HepG2 (cell line): ENCODE measurements around the gene DCP1B. TPM values are rescaled to one million over a fixed set of nuclear protein-coding genes. Genes with fewer than 3 reads are reported as not detected.

ENCODE experiments used
- ATAC-seq: fragments of 200-7000 bp; cut with Tn5 transposase; 3 replicates; pipeline ENCODE4 v1.9.1; 2020; ENCODE audit warnings: mild to moderate bottlenecking, moderate library complexity
- BruUV-seq: library from RNA; stranded (reverse); fragments of 400-500 nt; replicated peaks from 2 replicates; lab custom pipeline; 2021; lab: Mats Ljungman, UMichigan
- CTCF ChIA-PET: fragments of 300-600 bp; formaldehyde crosslinking; extraction: SDS; loops from one replicate; lab custom pipeline; 2021; ENCODE audit warnings: low total read pairs, inconsistent platforms, low intra/inter-chr PET ratio; lab: Yijun Ruan, JAX
- POLR2A ChIA-PET: fragments of 350-600 bp; sonication (Branson Sonifier 250); formaldehyde crosslinking; loops from one replicate; lab custom pipeline; 2020; ENCODE audit warnings: antibody characterized with exemption, inconsistent platforms; lab: Yijun Ruan, JAX
- DNase-seq: peaks from one replicate; pipeline ENCODE4 v3.0.0-alpha.2; 2015; ENCODE audit warnings: low spot score
- FAIRE-seq: peaks from 3 replicates; lab custom pipeline; 2011; peaks lifted over from hg19 to GRCh38; lab: Jason Lieb, UNC
- H2AFZ ChIP-seq: one replicate; pipeline ENCODE4 v1.6.1; 2011; ENCODE audit warnings: low read length, inconsistent platforms
- H3K27ac ChIP-seq: fragments of 300-600 bp; 3 replicates; pipeline ENCODE4 v1.8.0; 2011; ENCODE audit warnings: mixed run types, mild to moderate bottlenecking, mixed read lengths, low read length, inconsistent platforms; ENCODE audit not compliant: insufficient read depth; ENCODE audit errors: extremely low read length
- H3K27me3 ChIP-seq, 2 experiments: fragments of 200-600 bp in 1 of 2; 2 replicates in 1 of 2; 3 replicates in 1 of 2; pipeline versions ENCODE4 v1.6.0 to v1.8.0; 2011; ENCODE audit warnings: low read length in 2 of 2, mild to moderate bottlenecking in 2 of 2, moderate library complexity in 2 of 2, inconsistent platforms in 1 of 2; ENCODE audit not compliant: insufficient read depth in 2 of 2, control insufficient read depth in 1 of 2
- H3K36me3 ChIP-seq, 2 experiments: fragments of 200-600 bp in 1 of 2; replicated peaks in 1 of 2; 2 replicates in 1 of 2; 3 replicates in 1 of 2; pipeline versions ENCODE4 v1.5.1 to v1.8.0; 2011; ENCODE audit warnings: low read length in 2 of 2, inconsistent platforms in 1 of 2; ENCODE audit not compliant: insufficient read depth in 2 of 2, control insufficient read depth in 1 of 2
- H3K4me1 ChIP-seq: 2 replicates; pipeline ENCODE4 v1.5.1; 2012; ENCODE audit warnings: low read length, inconsistent platforms; ENCODE audit not compliant: insufficient read depth
- H3K4me2 ChIP-seq: 2 replicates; pipeline ENCODE4 v1.6.0; 2011; ENCODE audit warnings: low read depth, low read length, inconsistent platforms
- H3K4me3 ChIP-seq, 3 experiments: fragments of 200-600 bp in 1 of 3; sonication (generic), shearing (Covaris generic) in 1 of 3; replicated peaks in 1 of 3; 2 replicates each; pipeline ENCODE4 v1.5.1; 2011 to 2016; ENCODE audit warnings: low read length in 3 of 3, inconsistent platforms in 2 of 3, low read depth in 2 of 3, mild to moderate bottlenecking in 2 of 3, control low read depth in 1 of 3, mixed read lengths in 1 of 3; ENCODE audit not compliant: insufficient read depth in 1 of 3
- H3K79me2 ChIP-seq: one replicate; pipeline ENCODE4 v1.6.1; 2011; ENCODE audit warnings: low read length, inconsistent platforms; ENCODE audit not compliant: insufficient read depth
- H3K9ac ChIP-seq: 2 replicates; pipeline ENCODE4 v1.6.0; 2011; ENCODE audit warnings: mild to moderate bottlenecking, low read depth, low read length, inconsistent platforms; ENCODE audit not compliant: insufficient read depth
- H3K9me3 ChIP-seq: 2 replicates; pipeline ENCODE4 v1.5.1; 2012; ENCODE audit warnings: mild to moderate bottlenecking, low read length
- H4K20me1 ChIP-seq: 2 replicates; pipeline ENCODE4 v1.6.0; 2011; ENCODE audit warnings: inconsistent platforms, mild to moderate bottlenecking, low read length, moderate library complexity; ENCODE audit not compliant: insufficient read depth
- CHD2 ChIP-seq: IDR thresholded peaks from 2 replicates; pipeline ENCODE4 v1.6.1; 2011; ENCODE audit warnings: low read depth, low read length, improper control_type of control experiment
- ELF4 ChIP-seq: sonication (generic); formaldehyde crosslinking; IDR thresholded peaks from 2 replicates; pipeline ENCODE4 v1.5.0; 2020; ENCODE audit warnings: missing genetic modification reagents, mild to moderate bottlenecking, moderate library complexity, borderline replicate concordance
- GATA4 ChIP-seq: sonication (generic); IDR thresholded peaks from 2 replicates; pipeline ENCODE4 v1.6.1; 2016; ENCODE audit warnings: antibody characterized with exemption, low read depth, borderline replicate concordance
- ISL2 ChIP-seq: sonication (generic); formaldehyde crosslinking; IDR thresholded peaks from 2 replicates; pipeline ENCODE4 v1.5.0; 2020; ENCODE audit warnings: missing genetic modification reagents
- KAT8 ChIP-seq: IDR thresholded peaks from 2 replicates; pipeline ENCODE4 v1.6.1; 2016; ENCODE audit warnings: missing genetic modification reagents, missing compliant biosample characterization
- MYC ChIP-seq: sonication (generic); formaldehyde crosslinking; IDR thresholded peaks from 2 replicates; pipeline ENCODE4 v1.9.0; 2021; ENCODE audit warnings: missing genetic modification reagents, borderline replicate concordance
- PHB2 ChIP-seq: fragments of 450-650 bp; IDR thresholded peaks from 2 replicates; pipeline ENCODE4 v1.6.1; 2018; ENCODE audit not compliant: partially characterized antibody
- SAP130 ChIP-seq: IDR thresholded peaks from 2 replicates; pipeline ENCODE4 v1.6.1; 2016; ENCODE audit warnings: low read depth
- U2AF2 ChIP-seq: fragments of 200-400 bp; formaldehyde crosslinking; IDR thresholded peaks from 2 replicates; pipeline ENCODE4 v1.6.1; 2017; ENCODE audit warnings: low read depth, mild to moderate bottlenecking, low read length
- ZFP36 ChIP-seq: fragments of 150-350 bp; IDR thresholded peaks from 2 replicates; pipeline ENCODE4 v1.6.1; 2018; ENCODE audit warnings: borderline replicate concordance, low read length, low read depth; ENCODE audit not compliant: partially characterized antibody
- ZNF143 ChIP-seq: sonication (generic); formaldehyde crosslinking; IDR thresholded peaks from 2 replicates; pipeline ENCODE4 v1.4.0; 2020; ENCODE audit warnings: missing genetic modification reagents
- ZNF350 ChIP-seq: sonication (generic); formaldehyde crosslinking; IDR thresholded peaks from 2 replicates; pipeline ENCODE4 v1.4.0; 2020; ENCODE audit warnings: mild to moderate bottlenecking, low read depth, missing genetic modification reagents, borderline replicate concordance
- ZSCAN21 ChIP-seq: sonication (generic); formaldehyde crosslinking; IDR thresholded peaks from 2 replicates; pipeline ENCODE4 v1.8.0; 2022; ENCODE audit warnings: mild to moderate bottlenecking, missing genetic modification reagents, moderate library complexity, borderline replicate concordance
- WGBS: methylation state at CpG from one replicate; pipeline ENCODE4 v1.1.6; 2017; ENCODE audit warnings: low lambda C conversion rate; 5-methylcytosine and 5-hydroxymethylcytosine counted together
- in situ Hi-C: cut with HindIII; loops from 2 replicates; pipeline ENCODE4 v1.10.0; 2017; ENCODE audit warnings: low pct_unique_long_range_greater_than_20kb; ENCODE audit not compliant: extremely low pct_ligation_motif_present
- intact Hi-C: fragments of 100-400 bp; cut with micrococcal nuclease; formaldehyde crosslinking; loops from one replicate; pipeline ENCODE4 v1.10.0; 2022; ENCODE audit not compliant: unreplicated experiment
- polyA plus RNA-seq, 8 experiments: library from polyadenylated mRNA; depleted of rRNA in 3 of 8; stranded (reverse) in 7 of 8; unstranded in 1 of 8; fragments of >200 nt; fragmentation: Illumina TruSeq in 4 of 8; extraction: Trizol in 4 of 8; gene quantifications; 2 replicates each; pipeline versions ENCODE4 v1.2.1 to v1.2.3, GENCODE V29; 2011 to 2016; ENCODE audit warnings: low read depth in 4 of 8, missing spikeins in 1 of 8, mixed read lengths in 1 of 8; ENCODE audit not compliant: insufficient read depth in 1 of 8
- total RNA-seq, 5 experiments: library from RNA; depleted of rRNA; stranded (reverse); fragments of >200 nt; fragmentation: Illumina TruSeq; extraction: Trizol; gene quantifications; 2 replicates each; pipeline ENCODE4 v1.2.3, GENCODE V29; 2016; ENCODE audit warnings: low read depth in 1 of 5
- TF ChIP-seq, protein P1 (sequence below): sonication (generic); formaldehyde crosslinking; IDR thresholded peaks from 2 replicates; pipeline ENCODE4 v1.5.1; 2020; ENCODE audit warnings: mild to moderate bottlenecking, missing genetic modification reagents, moderate library complexity
- TF ChIP-seq, protein P2 (sequence below): IDR thresholded peaks from 2 replicates; pipeline ENCODE4 v1.6.1; 2016
- TF ChIP-seq, protein P3 (sequence below): sonication (generic); formaldehyde crosslinking; IDR thresholded peaks from 2 replicates; pipeline ENCODE4 v1.5.0; 2020; ENCODE audit warnings: mild to moderate bottlenecking, missing genetic modification reagents

Gene DCP1B
- total and polyA plus RNA-seq, 2 of the 13 experiments (the other 11 are each of a cell fraction or from before 2014, with no cell fraction given): 11.4 to 27.2 TPM

GRCh38 chr12:1933342-1934051, 70.8 kb downstream of the DCP1B start (continued):
- TF ChIP-seq, protein P1, sequence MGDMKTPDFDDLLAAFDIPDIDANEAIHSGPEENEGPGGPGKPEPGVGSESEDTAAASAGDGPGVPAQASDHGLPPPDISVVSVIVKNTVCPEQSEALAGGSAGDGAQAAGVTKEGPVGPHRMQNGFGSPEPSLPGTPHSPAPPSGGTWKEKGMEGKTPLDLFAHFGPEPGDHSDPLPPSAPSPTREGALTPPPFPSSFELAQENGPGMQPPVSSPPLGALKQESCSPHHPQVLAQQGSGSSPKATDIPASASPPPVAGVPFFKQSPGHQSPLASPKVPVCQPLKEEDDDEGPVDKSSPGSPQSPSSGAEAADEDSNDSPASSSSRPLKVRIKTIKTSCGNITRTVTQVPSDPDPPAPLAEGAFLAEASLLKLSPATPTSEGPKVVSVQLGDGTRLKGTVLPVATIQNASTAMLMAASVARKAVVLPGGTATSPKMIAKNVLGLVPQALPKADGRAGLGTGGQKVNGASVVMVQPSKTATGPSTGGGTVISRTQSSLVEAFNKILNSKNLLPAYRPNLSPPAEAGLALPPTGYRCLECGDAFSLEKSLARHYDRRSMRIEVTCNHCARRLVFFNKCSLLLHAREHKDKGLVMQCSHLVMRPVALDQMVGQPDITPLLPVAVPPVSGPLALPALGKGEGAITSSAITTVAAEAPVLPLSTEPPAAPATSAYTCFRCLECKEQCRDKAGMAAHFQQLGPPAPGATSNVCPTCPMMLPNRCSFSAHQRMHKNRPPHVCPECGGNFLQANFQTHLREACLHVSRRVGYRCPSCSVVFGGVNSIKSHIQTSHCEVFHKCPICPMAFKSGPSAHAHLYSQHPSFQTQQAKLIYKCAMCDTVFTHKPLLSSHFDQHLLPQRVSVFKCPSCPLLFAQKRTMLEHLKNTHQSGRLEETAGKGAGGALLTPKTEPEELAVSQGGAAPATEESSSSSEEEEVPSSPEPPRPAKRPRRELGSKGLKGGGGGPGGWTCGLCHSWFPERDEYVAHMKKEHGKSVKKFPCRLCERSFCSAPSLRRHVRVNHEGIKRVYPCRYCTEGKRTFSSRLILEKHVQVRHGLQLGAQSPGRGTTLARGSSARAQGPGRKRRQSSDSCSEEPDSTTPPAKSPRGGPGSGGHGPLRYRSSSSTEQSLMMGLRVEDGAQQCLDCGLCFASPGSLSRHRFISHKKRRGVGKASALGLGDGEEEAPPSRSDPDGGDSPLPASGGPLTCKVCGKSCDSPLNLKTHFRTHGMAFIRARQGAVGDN (CRISPR knock-in tag): peak; percentile 48
- TF ChIP-seq, protein P2, sequence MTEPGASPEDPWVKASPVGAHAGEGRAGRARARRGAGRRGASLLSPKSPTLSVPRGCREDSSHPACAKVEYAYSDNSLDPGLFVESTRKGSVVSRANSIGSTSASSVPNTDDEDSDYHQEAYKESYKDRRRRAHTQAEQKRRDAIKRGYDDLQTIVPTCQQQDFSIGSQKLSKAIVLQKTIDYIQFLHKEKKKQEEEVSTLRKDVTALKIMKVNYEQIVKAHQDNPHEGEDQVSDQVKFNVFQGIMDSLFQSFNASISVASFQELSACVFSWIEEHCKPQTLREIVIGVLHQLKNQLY (CRISPR knock-in tag): 0 out of 2 replicates have a peak, but pooled peaks have one; percentile 33
- peak; percentile 78; the same call in 1 of the 2 replicates for TF ChIP-seq MYC (CRISPR knock-in tag)
- TF ChIP-seq ZNF143 (CRISPR knock-in tag): no peak
- no peak for TF ChIP-seq ISL2

DNA sequence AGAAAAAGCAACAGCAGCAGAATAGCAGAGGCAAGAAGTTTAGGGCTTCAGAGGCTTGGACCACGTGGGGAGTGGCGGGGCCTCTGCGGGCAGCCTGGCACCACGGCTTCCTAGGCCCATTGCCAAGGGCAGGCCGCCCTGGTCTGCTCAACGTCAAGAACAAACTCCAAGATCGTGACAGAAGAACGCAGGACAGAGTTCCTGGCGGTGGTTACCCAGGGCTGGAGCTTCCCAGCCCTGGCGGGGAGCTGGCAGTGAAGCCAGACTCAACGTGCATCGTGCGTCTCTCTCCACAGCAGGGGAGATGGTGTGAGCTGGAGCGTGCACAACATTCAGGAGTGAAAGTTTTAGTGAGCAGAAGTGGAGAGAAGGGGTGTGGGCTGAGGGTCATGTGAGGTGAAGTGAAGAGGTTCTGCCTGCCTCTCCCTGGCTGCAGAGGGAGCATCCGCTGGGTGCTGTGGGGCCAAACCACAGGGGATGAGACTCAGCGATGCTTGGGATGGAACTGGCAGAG, 71.9 kb downstream of the DCP1B start:
- POLR2A ChIA-PET: no interaction called here
- peaks cover 0 to 27% of the 10 kb centered on the region in 2 experiments; a peak in 4 of 5 replicates for H3K27me3 ChIP-seq
- FAIRE-seq (no peak), ATAC-seq (no peak), DNase-seq (no peak)
- in situ Hi-C loops (no loop called here), intact Hi-C loops (no loop called here)
- no peaks in the 10 kb centered on the region for H4K20me1 ChIP-seq
- no peak overlapping the region for H3K4me2 ChIP-seq
- H3K9ac ChIP-seq: no peak overlapping the region
- WGBS: 42% methylated on average over 16 of the region's 16 CpGs
- H3K9me3 ChIP-seq: no peaks in the 10 kb centered on the region
- no peaks in the 10 kb centered on the region; the same call in 1 of the 2 replicates for H3K4me1 ChIP-seq
- no peaks in the 10 kb centered on the region for H3K79me2 ChIP-seq
- no peak overlapping the region for H3K4me3 ChIP-seq
- H3K36me3 ChIP-seq: no peaks in the 10 kb centered on the region; a peak in 1 of 5 replicates
- no TSS peak for BruUV-seq
- H3K27ac ChIP-seq: no peak overlapping the region
- CTCF ChIA-PET: no interaction called here
- H2AFZ ChIP-seq: no peak overlapping the region
- no peak for TF ChIP-seq PHB2
- TF ChIP-seq CHD2: no peak
- TF ChIP-seq ZNF350 (CRISPR knock-in tag): no peak
- TF ChIP-seq, protein P3, sequence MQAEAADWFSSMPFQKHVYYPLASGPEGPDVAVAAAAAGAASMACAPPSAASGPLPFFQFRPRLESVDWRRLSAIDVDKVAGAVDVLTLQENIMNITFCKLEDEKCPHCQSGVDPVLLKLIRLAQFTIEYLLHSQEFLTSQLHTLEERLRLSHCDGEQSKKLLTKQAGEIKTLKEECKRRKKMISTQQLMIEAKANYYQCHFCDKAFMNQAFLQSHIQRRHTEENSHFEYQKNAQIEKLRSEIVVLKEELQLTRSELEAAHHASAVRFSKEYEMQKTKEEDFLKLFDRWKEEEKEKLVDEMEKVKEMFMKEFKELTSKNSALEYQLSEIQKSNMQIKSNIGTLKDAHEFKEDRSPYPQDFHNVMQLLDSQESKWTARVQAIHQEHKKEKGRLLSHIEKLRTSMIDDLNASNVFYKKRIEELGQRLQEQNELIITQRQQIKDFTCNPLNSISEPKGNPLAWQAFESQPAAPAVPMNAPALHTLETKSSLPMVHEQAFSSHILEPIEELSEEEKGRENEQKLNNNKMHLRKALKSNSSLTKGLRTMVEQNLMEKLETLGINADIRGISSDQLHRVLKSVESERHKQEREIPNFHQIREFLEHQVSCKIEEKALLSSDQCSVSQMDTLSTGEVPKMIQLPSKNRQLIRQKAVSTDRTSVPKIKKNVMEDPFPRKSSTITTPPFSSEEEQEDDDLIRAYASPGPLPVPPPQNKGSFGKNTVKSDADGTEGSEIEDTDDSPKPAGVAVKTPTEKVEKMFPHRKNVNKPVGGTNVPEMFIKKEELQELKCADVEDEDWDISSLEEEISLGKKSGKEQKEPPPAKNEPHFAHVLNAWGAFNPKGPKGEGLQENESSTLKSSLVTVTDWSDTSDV (CRISPR knock-in tag): no peak
- TF ChIP-seq KAT8 (CRISPR knock-in tag): no peak
- TF ChIP-seq ZFP36: no peak
- TF ChIP-seq GATA4: no peak
- TF ChIP-seq ZSCAN21 (CRISPR knock-in tag): no peak
- no peak for TF ChIP-seq ELF4 (CRISPR knock-in tag)
- TF ChIP-seq U2AF2: no peak
- no peak for TF ChIP-seq SAP130 (CRISPR knock-in tag)
